H9 (cell line): Measurements from ENCODE around the gene NRN1L. TPM values are rescaled to one million over a fixed set of nuclear protein-coding genes. Genes with fewer than 3 reads are reported as not detected.

Experiments used
- DNase-seq: peaks from one replicate; pipeline ENCODE4 v3.0.0-alpha.2; 2017
- H2AFZ ChIP-seq: one replicate; pipeline ENCODE4 v1.6.1; 2013; ENCODE audit warnings: mild to moderate bottlenecking, low read length, control low read depth, moderate library complexity
- H2AK5ac ChIP-seq: 2 replicates; pipeline ENCODE4 v1.6.1; 2013; ENCODE audit warnings: low read length, control low read depth, mixed read lengths; ENCODE audit not compliant: insufficient read length
- H2BK120ac ChIP-seq: one replicate; pipeline ENCODE4 v1.6.1; 2013; ENCODE audit warnings: low read depth, mild to moderate bottlenecking, low read length, control low read depth, inconsistent platforms; ENCODE audit not compliant: poor library complexity, severe bottlenecking
- H2BK12ac ChIP-seq: 2 replicates; pipeline ENCODE4 v1.6.1; 2013; ENCODE audit warnings: low read length, control low read depth, mixed read lengths, low read depth; ENCODE audit not compliant: insufficient read length
- H2BK15ac ChIP-seq: 2 replicates; pipeline ENCODE4 v1.6.1; 2013; ENCODE audit warnings: low read depth, low read length, control low read depth
- H2BK20ac ChIP-seq: one replicate; pipeline ENCODE4 v1.6.1; 2013; ENCODE audit warnings: low read depth, mild to moderate bottlenecking, low read length, control low read depth, inconsistent platforms; ENCODE audit not compliant: poor library complexity, severe bottlenecking
- H2BK5ac ChIP-seq: 2 replicates; pipeline ENCODE4 v1.6.1; 2013; ENCODE audit warnings: low read length, control low read depth, mixed read lengths; ENCODE audit not compliant: insufficient read length
- H3K14ac ChIP-seq: 2 replicates; pipeline ENCODE4 v1.6.1; 2013; ENCODE audit warnings: low read length, control low read depth; ENCODE audit not compliant: insufficient read depth
- H3K18ac ChIP-seq: 2 replicates; pipeline ENCODE4 v1.6.1; 2013; ENCODE audit warnings: low read depth, mild to moderate bottlenecking, mixed read lengths, low read length, control low read depth; ENCODE audit not compliant: insufficient read length
- H3K23ac ChIP-seq: 2 replicates; pipeline ENCODE4 v1.6.1; 2013; ENCODE audit warnings: low read length, control low read depth, mixed read lengths, low read depth; ENCODE audit not compliant: insufficient read length
- H3K23me2 ChIP-seq: 2 replicates; pipeline ENCODE4 v1.6.1; 2013; ENCODE audit warnings: low read depth, mild to moderate bottlenecking, mixed read lengths, low read length, control low read depth; ENCODE audit not compliant: insufficient read length, poor library complexity, severe bottlenecking
- H3K27ac ChIP-seq: 2 replicates; pipeline ENCODE4 v1.5.1; 2013; ENCODE audit warnings: low read length, control low read depth, mixed read lengths, low read depth; ENCODE audit not compliant: insufficient read length
- H3K27me3 ChIP-seq: 2 replicates; pipeline ENCODE4 v1.6.1; 2013; ENCODE audit warnings: low read length, control low read depth, inconsistent platforms; ENCODE audit not compliant: insufficient read depth
- H3K4ac ChIP-seq: 2 replicates; pipeline ENCODE4 v1.6.1; 2013; ENCODE audit warnings: low read depth, mild to moderate bottlenecking, control low read depth, inconsistent platforms, low read length, moderate library complexity
- H3K4me1 ChIP-seq: 2 replicates; pipeline ENCODE4 v1.6.1; 2013; ENCODE audit warnings: low read length, control low read depth, inconsistent platforms; ENCODE audit not compliant: insufficient read depth
- H3K4me2 ChIP-seq: 2 replicates; pipeline ENCODE4 v1.6.1; 2013; ENCODE audit warnings: low read length, control low read depth, mixed read lengths; ENCODE audit not compliant: insufficient read length, insufficient read depth
- H3K56ac ChIP-seq: 2 replicates; pipeline ENCODE4 v1.6.1; 2013; ENCODE audit warnings: low read depth, mild to moderate bottlenecking, mixed read lengths, low read length, control low read depth; ENCODE audit not compliant: insufficient read length
- H3K79me1 ChIP-seq: 2 replicates; pipeline ENCODE4 v1.6.1; 2013; ENCODE audit warnings: low read depth, mild to moderate bottlenecking, moderate library complexity, low read length, control low read depth, inconsistent platforms; ENCODE audit not compliant: insufficient read depth, poor library complexity, severe bottlenecking
- H3K79me2 ChIP-seq: 2 replicates; pipeline ENCODE4 v1.6.1; 2013; ENCODE audit warnings: low read length, control low read depth, inconsistent platforms; ENCODE audit not compliant: insufficient read depth
- H3K9ac ChIP-seq: 2 replicates; pipeline ENCODE4 v1.6.1; 2013; ENCODE audit warnings: low read length, control low read depth, mixed read lengths; ENCODE audit not compliant: insufficient read length; ENCODE audit errors: extremely low read depth
- H3K9me3 ChIP-seq: one replicate; pipeline ENCODE4 v1.6.1; 2013; ENCODE audit warnings: low read depth, low read length, inconsistent platforms; ENCODE audit not compliant: control insufficient read depth
- H3T11ph ChIP-seq: one replicate; pipeline ENCODE4 v1.6.1; 2013; ENCODE audit warnings: mild to moderate bottlenecking, low read length, control low read depth, inconsistent platforms
- H4K20me1 ChIP-seq: one replicate; pipeline ENCODE4 v1.6.1; 2013; ENCODE audit not compliant: control insufficient read depth, insufficient read length, insufficient read depth
- H4K5ac ChIP-seq: 2 replicates; pipeline ENCODE4 v1.6.1; 2013; ENCODE audit warnings: low read depth, mild to moderate bottlenecking, mixed read lengths, low read length, control low read depth; ENCODE audit not compliant: insufficient read length
- H4K8ac ChIP-seq: replicated peaks from 2 replicates; pipeline ENCODE4 v1.6.1; 2013; ENCODE audit warnings: low read length, control low read depth, mixed read lengths, low read depth; ENCODE audit not compliant: insufficient read length
- H4K91ac ChIP-seq: 2 replicates; pipeline ENCODE4 v1.6.1; 2013; ENCODE audit warnings: low read depth, mild to moderate bottlenecking, moderate library complexity, mixed read lengths, low read length, control low read depth; ENCODE audit not compliant: insufficient read length
- H3K27ac Mint-ChIP-seq, 3 experiments: 2 replicates in 2 of 3; 3 replicates in 1 of 3; pipeline ENCODE4 v1.8.0; 2020 to 2021; ENCODE audit warnings: mixed read lengths in 3 of 3, mild to moderate bottlenecking in 1 of 3, moderate library complexity in 1 of 3
- H3K27me3 Mint-ChIP-seq: 2 replicates; pipeline ENCODE4 v1.8.0; 2021; ENCODE audit warnings: low read depth, mild to moderate bottlenecking, moderate library complexity, mixed read lengths
- H3K36me3 Mint-ChIP-seq, 3 experiments: 2 replicates in 2 of 3; 3 replicates in 1 of 3; pipeline ENCODE4 v1.8.0; 2020 to 2021; ENCODE audit warnings: low read depth in 3 of 3, mixed read lengths in 3 of 3; ENCODE audit not compliant: insufficient read depth in 1 of 3
- H3K4me1 Mint-ChIP-seq, 2 experiments: 2 replicates each; pipeline ENCODE4 v1.8.0; 2020; ENCODE audit warnings: mixed read lengths in 2 of 2
- H3K4me3 Mint-ChIP-seq, 2 experiments: 2 replicates in 1 of 2; 3 replicates in 1 of 2; pipeline ENCODE4 v1.8.0; 2020 to 2021; ENCODE audit warnings: mild to moderate bottlenecking in 2 of 2, mixed read lengths in 2 of 2, moderate library complexity in 1 of 2
- H3K9me3 Mint-ChIP-seq, 2 experiments: 2 replicates in 1 of 2; 3 replicates in 1 of 2; pipeline ENCODE4 v1.8.0; 2020; ENCODE audit warnings: mild to moderate bottlenecking in 2 of 2, mixed read lengths in 2 of 2, moderate library complexity in 1 of 2
- WGBS: extraction: QIAGEN DNeasy Blood & Tissue Kit; methylation state at CpG from one replicate; pipeline ENCODE4 v1.1.7; 2013; ENCODE audit warnings: missing lambda C conversion rate, low lambda C conversion rate, mixed read lengths; ENCODE audit not compliant: insufficient read length; ENCODE audit errors: extremely low coverage; 5-methylcytosine and 5-hydroxymethylcytosine counted together
- total RNA-seq: library from RNA; stranded (reverse); gene quantifications from 2 replicates; pipeline ENCODE4 v1.2.1, GENCODE V29; 2021
- TF ChIP-seq, protein P1 (sequence below): fragments of 200-600 bp; sonication (generic); conservative IDR thresholded peaks from 3 replicates; pipeline ENCODE4 v1.8.0; 2021; ENCODE audit warnings: antibody characterized with exemption, mild to moderate bottlenecking

Gene NRN1L
- total RNA-seq, 1 experiment from 2014 or later: 2.0 TPM

DNA sequence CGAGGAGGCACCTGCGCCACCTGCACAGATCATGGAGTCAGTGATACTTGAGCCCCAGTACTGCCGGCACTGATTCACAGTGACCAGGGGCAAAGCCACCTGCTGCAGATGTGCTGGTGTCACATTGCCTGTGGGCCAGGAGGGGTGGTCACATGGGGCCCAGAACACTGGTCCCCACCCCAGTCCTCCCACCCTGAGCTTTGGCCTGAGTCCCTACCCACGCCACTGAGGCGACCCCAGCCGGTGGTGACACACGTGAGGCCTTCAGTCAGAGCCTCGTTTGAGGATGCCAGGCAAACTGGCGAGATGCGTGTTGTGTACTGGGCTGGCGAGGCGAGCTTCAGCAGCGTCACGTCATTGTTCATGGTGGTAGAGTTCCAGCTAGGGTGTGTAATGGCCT is 45.5 kb downstream of the NRN1L start:
- no peaks in the 10 kb centered on the region for H3K79me2 ChIP-seq
- no peaks in the 10 kb centered on the region for H4K20me1 ChIP-seq
- H3K56ac ChIP-seq: no peak overlapping the region
- no peaks in the 10 kb centered on the region for H3K9me3 ChIP-seq
- no peak overlapping the region for H4K91ac ChIP-seq
- no peaks in the 10 kb centered on the region; the same call in 1 of the 2 replicates for H3K4me1 ChIP-seq
- no peak for DNase-seq
- no peak overlapping the region for H2AK5ac ChIP-seq
- H2AFZ ChIP-seq: no peak overlapping the region
- H3K18ac ChIP-seq: no peak overlapping the region
- no peak overlapping the region for H3K27ac ChIP-seq
- Mint-ChIP-seq H3K27ac (no peak overlapping the region), H3K4me3 (no peak overlapping the region), H3K9me3 (no peaks in the 10 kb centered on the region; a peak in 1 of 5 replicates), H3K36me3 (peaks cover 14 to 40% (median 15%) of the 10 kb centered on the region in 3 experiments), H3K4me1 (peaks cover 18 to 19% of the 10 kb centered on the region in 2 experiments), H3K27me3 (peaks cover 8% of the 10 kb centered on the region)
- H2BK15ac ChIP-seq: no peak overlapping the region
- H3T11ph ChIP-seq: no peak overlapping the region
- no peaks in the 10 kb centered on the region for H3K79me1 ChIP-seq
- no CpG with 5 or more reads among the region's 14 CpGs for WGBS
- no peaks in the 10 kb centered on the region for H3K27me3 ChIP-seq
- H4K8ac ChIP-seq: no peak overlapping the region
- no peak overlapping the region for H3K23ac ChIP-seq
- no peak overlapping the region for H3K9ac ChIP-seq
- no peak overlapping the region for H2BK5ac ChIP-seq
- peaks cover 7% of the 10 kb centered on the region for H3K23me2 ChIP-seq
- H2BK12ac ChIP-seq: no peak overlapping the region
- H4K5ac ChIP-seq: no peak overlapping the region
- TF ChIP-seq, protein P1, sequence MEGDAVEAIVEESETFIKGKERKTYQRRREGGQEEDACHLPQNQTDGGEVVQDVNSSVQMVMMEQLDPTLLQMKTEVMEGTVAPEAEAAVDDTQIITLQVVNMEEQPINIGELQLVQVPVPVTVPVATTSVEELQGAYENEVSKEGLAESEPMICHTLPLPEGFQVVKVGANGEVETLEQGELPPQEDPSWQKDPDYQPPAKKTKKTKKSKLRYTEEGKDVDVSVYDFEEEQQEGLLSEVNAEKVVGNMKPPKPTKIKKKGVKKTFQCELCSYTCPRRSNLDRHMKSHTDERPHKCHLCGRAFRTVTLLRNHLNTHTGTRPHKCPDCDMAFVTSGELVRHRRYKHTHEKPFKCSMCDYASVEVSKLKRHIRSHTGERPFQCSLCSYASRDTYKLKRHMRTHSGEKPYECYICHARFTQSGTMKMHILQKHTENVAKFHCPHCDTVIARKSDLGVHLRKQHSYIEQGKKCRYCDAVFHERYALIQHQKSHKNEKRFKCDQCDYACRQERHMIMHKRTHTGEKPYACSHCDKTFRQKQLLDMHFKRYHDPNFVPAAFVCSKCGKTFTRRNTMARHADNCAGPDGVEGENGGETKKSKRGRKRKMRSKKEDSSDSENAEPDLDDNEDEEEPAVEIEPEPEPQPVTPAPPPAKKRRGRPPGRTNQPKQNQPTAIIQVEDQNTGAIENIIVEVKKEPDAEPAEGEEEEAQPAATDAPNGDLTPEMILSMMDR: no peak
- H2BK120ac ChIP-seq: no peak overlapping the region
- H3K14ac ChIP-seq: no peak overlapping the region
- H2BK20ac ChIP-seq: no peak overlapping the region
- no peak overlapping the region for H3K4ac ChIP-seq
- no peak overlapping the region for H3K4me2 ChIP-seq
